Measurements from ENCODE around the gene FN1.
"Not testable (repeated sequence)": the region's sequence is repeated elsewhere in the genome, so short reads cannot be mapped to it uniquely, and the experiment has no call there.

The FN1 gene

GRCh38 chr2:215410181-215410931, 25.5 kb downstream of the FN1 start:
- in situ Hi-C loops (cut with MboI; ENCODE audit: low sequenced_read_pairs) = not testable (repeated sequence)

GRCh38 chr2:215409331-215410127, 26.3 kb downstream of the FN1 start:
- in situ Hi-C loops (cut with MboI; ENCODE audit: low sequenced_read_pairs) = no loop called here

- in situ Hi-C loops (cut with MboI; ENCODE audit: low sequenced_read_pairs) = not testable (repeated sequence)
Observed at GRCh38 chr2:215408441-215408840, 27.4 kb downstream of the FN1 start.

- in situ Hi-C loops (cut with MboI; ENCODE audit: low sequenced_read_pairs) = no loop called here
Observed at GRCh38 chr2:215407590-215408264, 28.1 kb downstream of the FN1 start.

- in situ Hi-C loops (cut with MboI; ENCODE audit: low sequenced_read_pairs) = no loop called here
Observed at GRCh38 chr2:215407061-215407460, 28.8 kb downstream of the FN1 start.

GRCh38 chr2:215405722-215406581, 29.9 kb downstream of the FN1 start:
- in situ Hi-C loops (cut with MboI; ENCODE audit: low sequenced_read_pairs) = no loop called here

- in situ Hi-C loops (cut with MboI; ENCODE audit: low sequenced_read_pairs) = no loop called here
Observed at GRCh38 chr2:215404348-215405012, 31.4 kb downstream of the FN1 start.

GRCh38 chr2:215403441-215404347, 32.2 kb downstream of the FN1 start:
- in situ Hi-C loops (cut with MboI; ENCODE audit: low sequenced_read_pairs) = no loop called here

GRCh38 chr2:215401896-215402379, 33.9 kb downstream of the FN1 start:
- in situ Hi-C loops (cut with MboI; ENCODE audit: low sequenced_read_pairs) = no loop called here

GRCh38 chr2:215399067-215399716, 36.7 kb downstream of the FN1 start:
- in situ Hi-C loops (cut with MboI; ENCODE audit: low sequenced_read_pairs) = no loop called here

GRCh38 chr2:215397632-215398341, 38.1 kb downstream of the FN1 start:
- in situ Hi-C loops (cut with MboI; ENCODE audit: low sequenced_read_pairs) = no loop called here

GRCh38 chr2:215396595-215397313, 39.1 kb downstream of the FN1 start:
- in situ Hi-C loops (cut with MboI; ENCODE audit: low sequenced_read_pairs) = no loop called here

- in situ Hi-C loops (cut with MboI; ENCODE audit: low sequenced_read_pairs) = no loop called here
Observed at GRCh38 chr2:215395687-215396460, 40.0 kb downstream of the FN1 start.

GRCh38 chr2:215394102-215394805, 41.6 kb downstream of the FN1 start:
- in situ Hi-C loops (cut with MboI; ENCODE audit: low sequenced_read_pairs) = no loop called here

GRCh38 chr2:215392687-215393270, 43.1 kb downstream of the FN1 start:
- in situ Hi-C loops (cut with MboI; ENCODE audit: low sequenced_read_pairs) = no loop called here
